Mesothelial cell of epicardium (in vitro differentiated cells): Measurements from ENCODE around the gene VSX1. TPM values are rescaled to one million over a fixed set of nuclear protein-coding genes. Genes with fewer than 3 reads are reported as not detected.

ENCODE experiments used
- DNase-seq, 2 experiments: peaks; one replicate each; pipeline ENCODE4 v3.0.0; 2021; ENCODE audit warnings: low spot score in 2 of 2; ENCODE audit not compliant: unreplicated experiment in 2 of 2
- H3K27ac Mint-ChIP-seq: 2 replicates; pipeline ENCODE4 v1.8.0; 2021; ENCODE audit warnings: mixed read lengths
- H3K27me3 Mint-ChIP-seq: 2 replicates; pipeline ENCODE4 v1.8.0; 2021; ENCODE audit warnings: low read depth, mixed read lengths
- H3K36me3 Mint-ChIP-seq: 2 replicates; pipeline ENCODE4 v1.8.0; 2021; ENCODE audit warnings: mixed read lengths
- H3K4me1 Mint-ChIP-seq: 2 replicates; pipeline ENCODE4 v1.8.0; 2021; ENCODE audit warnings: mixed read lengths
- H3K4me3 Mint-ChIP-seq: 2 replicates; pipeline ENCODE4 v1.8.0; 2021; ENCODE audit warnings: mild to moderate bottlenecking, moderate library complexity, mixed read lengths
- H3K9me3 Mint-ChIP-seq: 2 replicates; pipeline ENCODE4 v1.8.0; 2021; ENCODE audit warnings: mixed read lengths
- total RNA-seq: library from RNA; stranded (reverse); gene quantifications from 3 replicates; pipeline ENCODE4 v1.2.1, GENCODE V29; 2021
- TF ChIP-seq, protein P1 (sequence below): fragments of 200-600 bp; sonication (generic); IDR thresholded peaks from one replicate; pipeline ENCODE4 v1.5.0; 2021; ENCODE audit warnings: antibody characterized with exemption; ENCODE audit not compliant: unreplicated experiment

Gene VSX1
- total RNA-seq, 1 donor from 2014 or later = not detected

DNA sequence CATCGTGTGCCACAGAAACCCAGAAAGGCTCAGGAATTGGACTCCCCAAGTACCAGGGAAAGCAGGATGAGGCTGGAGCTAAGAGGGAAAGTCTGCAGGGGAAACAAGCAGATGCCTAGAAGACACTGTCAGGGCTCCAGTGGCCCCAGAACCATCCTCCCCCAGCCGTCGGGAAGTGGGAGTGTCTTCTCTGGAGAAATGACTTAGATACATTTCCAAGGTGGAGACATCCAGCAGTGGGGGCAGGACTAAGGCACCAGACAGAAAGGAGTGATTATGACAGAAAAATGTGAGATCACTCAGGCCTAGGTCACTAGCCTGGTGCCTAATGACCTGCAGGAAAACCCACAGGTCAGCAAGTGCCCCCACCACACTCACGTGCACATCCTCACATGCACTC is 36.0 kb upstream of the VSX1 start:
- Mint-ChIP-seq H3K4me1 (no peaks in the 10 kb centered on the region), H3K9me3 (no peaks in the 10 kb centered on the region), H3K27ac (no peak overlapping the region), H3K4me3 (no peak overlapping the region), H3K36me3 (no peaks in the 10 kb centered on the region), H3K27me3 (peaks cover 31% of the 10 kb centered on the region)
- TF ChIP-seq, protein P1, sequence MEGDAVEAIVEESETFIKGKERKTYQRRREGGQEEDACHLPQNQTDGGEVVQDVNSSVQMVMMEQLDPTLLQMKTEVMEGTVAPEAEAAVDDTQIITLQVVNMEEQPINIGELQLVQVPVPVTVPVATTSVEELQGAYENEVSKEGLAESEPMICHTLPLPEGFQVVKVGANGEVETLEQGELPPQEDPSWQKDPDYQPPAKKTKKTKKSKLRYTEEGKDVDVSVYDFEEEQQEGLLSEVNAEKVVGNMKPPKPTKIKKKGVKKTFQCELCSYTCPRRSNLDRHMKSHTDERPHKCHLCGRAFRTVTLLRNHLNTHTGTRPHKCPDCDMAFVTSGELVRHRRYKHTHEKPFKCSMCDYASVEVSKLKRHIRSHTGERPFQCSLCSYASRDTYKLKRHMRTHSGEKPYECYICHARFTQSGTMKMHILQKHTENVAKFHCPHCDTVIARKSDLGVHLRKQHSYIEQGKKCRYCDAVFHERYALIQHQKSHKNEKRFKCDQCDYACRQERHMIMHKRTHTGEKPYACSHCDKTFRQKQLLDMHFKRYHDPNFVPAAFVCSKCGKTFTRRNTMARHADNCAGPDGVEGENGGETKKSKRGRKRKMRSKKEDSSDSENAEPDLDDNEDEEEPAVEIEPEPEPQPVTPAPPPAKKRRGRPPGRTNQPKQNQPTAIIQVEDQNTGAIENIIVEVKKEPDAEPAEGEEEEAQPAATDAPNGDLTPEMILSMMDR = no peak
- no peak for DNase-seq

DNA sequence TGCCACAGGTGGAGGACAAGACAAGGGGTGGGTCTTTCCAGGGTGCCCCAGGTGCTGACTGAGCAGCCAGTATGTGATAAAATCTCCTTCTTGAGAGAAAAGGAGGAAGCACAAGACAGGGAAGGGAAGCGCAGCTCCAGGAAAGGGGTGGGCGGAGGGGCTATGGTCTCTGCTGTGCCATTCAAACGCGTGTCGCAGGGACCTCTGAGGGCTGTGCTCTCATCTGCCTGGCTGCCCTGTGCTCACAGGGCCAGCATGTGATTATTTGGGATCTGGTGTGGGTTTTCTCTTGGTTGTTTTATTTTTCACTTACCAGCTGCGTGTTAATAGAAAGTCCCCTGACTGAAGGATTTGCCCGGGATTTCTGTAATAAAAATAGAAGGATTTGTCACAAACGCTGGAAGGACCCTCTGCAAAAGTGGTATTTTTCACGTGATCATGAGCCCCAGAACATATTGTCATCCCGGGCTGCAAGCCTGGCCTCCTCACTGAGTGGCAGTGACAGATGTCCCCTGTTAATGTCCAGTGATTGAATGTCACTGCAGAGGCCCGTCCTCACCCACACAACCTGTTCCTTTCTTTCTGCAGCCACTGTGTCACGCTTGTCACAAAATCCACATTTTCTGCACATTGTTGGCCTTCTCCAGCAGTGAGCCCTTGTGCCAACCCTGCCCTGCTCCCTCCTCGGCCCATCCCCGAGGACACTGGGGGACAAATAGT is 35.0 kb upstream of the VSX1 start:
- H3K4me3 Mint-ChIP-seq = no peak overlapping the region
- H3K27ac Mint-ChIP-seq = no peak overlapping the region
- H3K9me3 Mint-ChIP-seq = no peaks in the 10 kb centered on the region
- H3K27me3 Mint-ChIP-seq = peaks cover 24% of the 10 kb centered on the region
- TF ChIP-seq, protein P1 = no peak
- H3K4me1 Mint-ChIP-seq = no peaks in the 10 kb centered on the region
- H3K36me3 Mint-ChIP-seq = no peaks in the 10 kb centered on the region
- DNase-seq = no peak

DNA sequence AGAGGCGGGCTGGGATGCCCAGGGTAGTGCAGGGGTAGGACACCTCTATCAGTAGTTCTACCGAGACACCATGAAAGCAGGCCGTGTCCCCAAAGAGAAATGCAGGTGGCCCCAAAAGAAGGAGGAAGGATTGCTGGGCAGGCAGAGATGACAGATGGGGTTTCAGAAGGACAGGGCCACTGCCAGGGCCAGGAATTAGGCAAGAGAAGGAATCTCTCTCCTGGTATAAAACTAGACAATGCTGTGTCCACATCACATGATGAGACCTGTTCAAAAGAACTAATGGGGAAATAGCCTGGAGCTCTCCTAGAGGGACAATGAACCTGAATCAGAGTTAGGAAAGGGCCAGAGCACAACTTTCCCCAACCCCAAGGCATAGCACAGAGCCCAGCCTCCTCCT is 21.6 kb upstream of the VSX1 start:
- Mint-ChIP-seq H3K4me1 (no peaks in the 10 kb centered on the region), H3K9me3 (no peaks in the 10 kb centered on the region), H3K27ac (no peak overlapping the region), H3K27me3 (peaks cover 51% of the 10 kb centered on the region), H3K4me3 (no peak overlapping the region), H3K36me3 (no peaks in the 10 kb centered on the region)
- TF ChIP-seq, protein P1 = no peak
- DNase-seq = no peak

DNA sequence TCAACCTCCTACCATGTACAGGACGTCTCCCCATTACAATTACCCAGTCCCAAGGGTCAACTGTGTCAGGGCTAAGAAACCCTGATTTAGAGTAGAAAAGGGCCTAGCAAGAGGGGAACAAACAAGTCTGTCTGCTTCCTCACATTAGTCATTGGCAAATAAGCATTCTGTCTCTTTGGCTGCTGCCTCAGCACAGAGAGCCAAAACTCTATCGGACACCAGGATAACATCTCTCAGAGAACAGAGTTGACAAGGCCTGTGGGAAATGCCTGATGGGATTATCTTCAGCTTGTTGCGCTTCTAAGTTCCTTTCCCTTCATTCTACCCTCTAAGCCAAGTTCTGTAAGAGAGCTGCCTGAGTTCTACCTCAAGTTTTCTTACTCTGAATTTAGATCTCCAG is 19.0 kb upstream of the VSX1 start:
- TF ChIP-seq, protein P1 = no peak
- DNase-seq = no peak
- Mint-ChIP-seq H3K9me3 (no peaks in the 10 kb centered on the region), H3K36me3 (no peaks in the 10 kb centered on the region), H3K4me3 (no peak overlapping the region), H3K27ac (no peak overlapping the region), H3K27me3 (peaks cover 46% of the 10 kb centered on the region), H3K4me1 (no peaks in the 10 kb centered on the region)

DNA sequence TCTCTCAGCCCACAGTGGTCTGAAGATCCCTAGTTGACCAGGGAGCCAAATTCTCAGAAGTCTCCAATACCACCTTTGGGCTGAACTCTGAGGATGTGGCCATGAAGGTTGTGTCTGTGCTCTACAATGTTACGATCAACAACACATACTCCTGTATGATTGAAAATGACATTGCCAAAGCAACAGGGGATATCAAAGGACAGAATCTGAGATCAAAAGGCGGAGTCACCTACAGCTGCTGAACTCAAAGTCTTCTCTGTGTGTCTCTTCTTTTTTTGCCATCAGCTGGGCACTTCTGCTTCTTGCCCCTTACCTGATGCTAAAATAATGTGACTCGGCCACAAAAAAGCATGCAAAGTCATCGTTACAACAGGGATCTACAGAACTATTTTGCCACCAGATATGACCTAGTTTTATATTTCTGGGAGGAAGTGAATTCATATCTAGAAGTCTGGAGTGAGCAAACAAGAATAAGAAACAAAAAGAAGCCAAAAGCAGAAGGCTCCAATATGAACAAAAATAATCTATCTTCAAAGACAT is 17.7 kb upstream of the VSX1 start:
- no peaks in the 10 kb centered on the region for H3K4me1 Mint-ChIP-seq
- no peak for DNase-seq
- TF ChIP-seq, protein P1 = no peak
- H3K36me3 Mint-ChIP-seq = no peaks in the 10 kb centered on the region
- H3K27me3 Mint-ChIP-seq = peaks cover 52% of the 10 kb centered on the region
- no peak overlapping the region for H3K27ac Mint-ChIP-seq
- no peak overlapping the region for H3K4me3 Mint-ChIP-seq
- H3K9me3 Mint-ChIP-seq = no peaks in the 10 kb centered on the region
